Measurements from ENCODE around the gene ADARB2.

- no peak for TF ChIP-seq REST (IDR thresholded peaks at IDR 0.05; ENCODE audit: insufficient read depth in 1 of 2, low read depth in 2 of 2, low read length in 2 of 2)
- TF ChIP-seq POLR2AphosphoS5 (IDR thresholded peaks at IDR 0.05; ENCODE audit: low read depth, low read length): no peak
- no peak for TF ChIP-seq SIN3A (IDR thresholded peaks at IDR 0.05; ENCODE audit: borderline replicate concordance, insufficient read depth, low read length)
Measured at GRCh38 chr10:1243486-1244234, 493.7 kb downstream of the ADARB2 start.
